CD14-positive monocyte (primary cell): ENCODE measurements around the gene ACSL3. TPM values are rescaled to one million over a fixed set of nuclear protein-coding genes. Genes with fewer than 3 reads are reported as not detected.

Experiments
- DNase-seq, 3 donors: peaks; one replicate each; pipeline ENCODE4 v3.0.0-alpha.2; 2011 to 2022
- H2AFZ ChIP-seq: 2 replicates; pipeline ENCODE4 v1.6.0; 2012; ENCODE audit warnings: mild to moderate bottlenecking, low read depth, low read length, inconsistent platforms; ENCODE audit not compliant: insufficient read depth, poor library complexity, severe bottlenecking
- H3K27ac ChIP-seq, 2 donors: 1 replicate in 1 of 2; 2 replicates in 1 of 2; pipeline ENCODE4 v1.5.1; 2012 to 2013; ENCODE audit warnings: low read length in 2 of 2, control low read depth in 1 of 2, inconsistent platforms in 1 of 2, low read depth in 1 of 2, mild to moderate bottlenecking in 1 of 2
- H3K27me3 ChIP-seq, 2 donors: one replicate each; pipeline versions ENCODE4 v1.6.0 to v1.6.1; 2011 to 2013; ENCODE audit warnings: low read length in 2 of 2; ENCODE audit not compliant: control insufficient read depth in 2 of 2, insufficient read depth in 2 of 2
- H3K36me3 ChIP-seq, 2 donors: replicated peaks in 1 of 2; 1 replicate in 1 of 2; 2 replicates in 1 of 2; pipeline versions ENCODE4 v1.5.1 to v1.6.1; 2012 to 2013; ENCODE audit warnings: low read length in 2 of 2, control low read depth in 1 of 2, inconsistent platforms in 1 of 2, mild to moderate bottlenecking in 1 of 2; ENCODE audit not compliant: insufficient read depth in 2 of 2, control insufficient read depth in 1 of 2
- H3K4me1 ChIP-seq, 2 donors: 1 replicate in 1 of 2; 2 replicates in 1 of 2; pipeline versions ENCODE4 v1.5.1 to v1.6.1; 2012 to 2013; ENCODE audit warnings: low read length in 2 of 2, control low read depth in 1 of 2, inconsistent platforms in 1 of 2, mild to moderate bottlenecking in 1 of 2, moderate library complexity in 1 of 2; ENCODE audit not compliant: insufficient read depth in 2 of 2, control insufficient read depth in 1 of 2
- H3K4me2 ChIP-seq: replicated peaks from 2 replicates; pipeline ENCODE3; 2012; ENCODE audit warnings: low read length, moderate library complexity, mild to moderate bottlenecking; ENCODE audit not compliant: poor library complexity, severe bottlenecking; ENCODE audit errors: extremely low read depth
- H3K4me3 ChIP-seq, 3 experiments: fragments of 200-600 bp in 1 of 3; sonication (generic) in 1 of 3; replicated peaks in 1 of 3; 1 replicate in 2 of 3; 2 replicates in 1 of 3; pipeline ENCODE4 v1.5.1; 2011 to 2013; ENCODE audit warnings: low read length in 3 of 3, mild to moderate bottlenecking in 3 of 3, control low read depth in 2 of 3, low read depth in 2 of 3, inconsistent platforms in 1 of 3, moderate library complexity in 1 of 3
- H3K79me2 ChIP-seq: 2 replicates; pipeline ENCODE4 v1.6.0; 2012; ENCODE audit warnings: mild to moderate bottlenecking, control low read depth, inconsistent platforms, low read length, moderate library complexity; ENCODE audit not compliant: insufficient read depth
- H3K9ac ChIP-seq: 2 replicates; pipeline ENCODE4 v1.6.0; 2017; ENCODE audit warnings: low read length, mild to moderate bottlenecking; ENCODE audit not compliant: insufficient read depth, poor library complexity, severe bottlenecking
- H3K9me3 ChIP-seq, 2 donors: replicated peaks in 1 of 2; 1 replicate in 1 of 2; 2 replicates in 1 of 2; pipeline versions ENCODE4 v1.5.1 to v1.6.1; 2012 to 2013; ENCODE audit warnings: low read length in 2 of 2, control low read depth in 1 of 2; ENCODE audit not compliant: control insufficient read depth in 1 of 2, insufficient read depth in 1 of 2
- H4K20me1 ChIP-seq: 2 replicates; pipeline ENCODE4 v1.6.0; 2012; ENCODE audit warnings: mild to moderate bottlenecking, low read length, control low read depth, moderate library complexity; ENCODE audit not compliant: insufficient read depth
- H3K27ac Mint-ChIP-seq, 7 donors: one replicate each; pipeline ENCODE4 v1.8.0; 2020; ENCODE audit warnings: mild to moderate bottlenecking in 7 of 7, mixed read lengths in 7 of 7, moderate library complexity in 6 of 7, inconsistent platforms in 2 of 7
- H3K27me3 Mint-ChIP-seq, 3 donors: one replicate each; pipeline ENCODE4 v1.8.0; 2021 to 2022; ENCODE audit warnings: low read depth in 3 of 3, mild to moderate bottlenecking in 3 of 3, mixed read lengths in 3 of 3, moderate library complexity in 3 of 3, inconsistent platforms in 1 of 3
- H3K36me3 Mint-ChIP-seq, 2 donors: one replicate each; pipeline ENCODE4 v1.8.0; 2020; ENCODE audit warnings: mixed read lengths in 2 of 2, inconsistent platforms in 1 of 2, mild to moderate bottlenecking in 1 of 2
- H3K4me1 Mint-ChIP-seq: one replicate; pipeline ENCODE4 v1.8.0; 2020; ENCODE audit warnings: mild to moderate bottlenecking, mixed read lengths
- H3K4me3 Mint-ChIP-seq, 2 donors: one replicate each; pipeline ENCODE4 v1.8.0; 2020; ENCODE audit warnings: mild to moderate bottlenecking in 2 of 2, mixed read lengths in 2 of 2, moderate library complexity in 1 of 2
- H3K9me3 Mint-ChIP-seq, 7 donors: one replicate each; pipeline ENCODE4 v1.8.0; 2020 to 2022; ENCODE audit warnings: mixed read lengths in 7 of 7, mild to moderate bottlenecking in 6 of 7, moderate library complexity in 6 of 7, inconsistent platforms in 2 of 7
- WGBS: methylation state at CpG from one replicate; pipeline ENCODE4 v1.1.5; 2013; ENCODE audit warnings: missing lambda C conversion rate; ENCODE audit not compliant: insufficient coverage; 5-methylcytosine and 5-hydroxymethylcytosine counted together
- intact Hi-C, 2 donors: fragments of 100-400 bp; cut with micrococcal nuclease; formaldehyde crosslinking; loops; one replicate each; pipeline versions ENCODE4 v1.15.0 to v1.15.1; 2023
- polyA plus RNA-seq, 3 donors: library from polyadenylated mRNA; depleted of rRNA in 1 of 3; unstranded in 2 of 3; stranded (reverse) in 1 of 3; fragments of 300-500 nt in 2 of 3; fragments of >200 nt in 1 of 3; fragmentation: Illumina TruSeq in 2 of 3; gene quantifications; 1 replicate in 2 of 3; 2 replicates in 1 of 3; pipeline ENCODE4 v1.2.3, GENCODE V29; 2012 to 2021
- TF ChIP-seq, protein P1 (sequence below): fragments of 200-600 bp; IDR thresholded peaks from one replicate; pipeline ENCODE4 v1.8.0; 2022; ENCODE audit warnings: antibody characterized with exemption, mild to moderate bottlenecking

The ACSL3 gene
- polyA plus RNA-seq, 3 donors, result 8.8 to 24.4 (median 19.9) TPM

- intact Hi-C loops, result no loop called here
- H3K27ac Mint-ChIP-seq, result peak overlapping the region in 2 of 7 donors; percentile 62 to 65
Measured at GRCh38 chr2:222922019-222922800, 61.4 kb downstream of the ACSL3 start.

DNA sequence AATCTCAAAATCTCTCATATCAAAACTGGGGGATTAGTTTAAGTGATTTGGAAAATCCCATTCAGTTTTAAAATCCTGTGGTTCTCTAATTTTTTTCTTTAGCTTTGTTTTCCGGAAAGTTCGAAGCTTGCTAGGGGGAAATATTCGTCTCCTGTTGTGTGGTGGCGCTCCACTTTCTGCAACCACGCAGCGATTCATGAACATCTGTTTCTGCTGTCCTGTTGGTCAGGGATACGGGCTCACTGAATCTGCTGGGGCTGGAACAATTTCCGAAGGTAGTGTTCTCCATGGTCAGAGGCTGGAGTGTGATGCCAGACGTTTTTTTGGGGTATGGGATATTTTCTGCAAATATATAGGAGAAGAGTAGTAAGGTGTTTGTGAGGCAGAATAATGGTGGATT, 66.1 kb downstream of the ACSL3 start:
- intact Hi-C loops, result no loop called here
- H3K9ac ChIP-seq, result no peak overlapping the region
- no peak overlapping the region for H3K4me3 ChIP-seq
- no peaks in the 10 kb centered on the region for H3K27me3 ChIP-seq
- no peaks in the 10 kb centered on the region for H3K79me2 ChIP-seq
- H3K9me3 ChIP-seq, result no peaks in the 10 kb centered on the region
- H3K27me3 Mint-ChIP-seq, result no peaks in the 10 kb centered on the region
- no peak overlapping the region for H3K4me3 Mint-ChIP-seq
- H4K20me1 ChIP-seq, result no peaks in the 10 kb centered on the region
- H3K27ac ChIP-seq, result no peak overlapping the region
- no peak for DNase-seq
- H3K36me3 ChIP-seq, result peaks cover 58 to 82% of the 10 kb centered on the region in 2 donors
- no peaks in the 10 kb centered on the region for H3K9me3 Mint-ChIP-seq
- H3K4me1 Mint-ChIP-seq, result peaks cover 6% of the 10 kb centered on the region
- TF ChIP-seq, protein P1, sequence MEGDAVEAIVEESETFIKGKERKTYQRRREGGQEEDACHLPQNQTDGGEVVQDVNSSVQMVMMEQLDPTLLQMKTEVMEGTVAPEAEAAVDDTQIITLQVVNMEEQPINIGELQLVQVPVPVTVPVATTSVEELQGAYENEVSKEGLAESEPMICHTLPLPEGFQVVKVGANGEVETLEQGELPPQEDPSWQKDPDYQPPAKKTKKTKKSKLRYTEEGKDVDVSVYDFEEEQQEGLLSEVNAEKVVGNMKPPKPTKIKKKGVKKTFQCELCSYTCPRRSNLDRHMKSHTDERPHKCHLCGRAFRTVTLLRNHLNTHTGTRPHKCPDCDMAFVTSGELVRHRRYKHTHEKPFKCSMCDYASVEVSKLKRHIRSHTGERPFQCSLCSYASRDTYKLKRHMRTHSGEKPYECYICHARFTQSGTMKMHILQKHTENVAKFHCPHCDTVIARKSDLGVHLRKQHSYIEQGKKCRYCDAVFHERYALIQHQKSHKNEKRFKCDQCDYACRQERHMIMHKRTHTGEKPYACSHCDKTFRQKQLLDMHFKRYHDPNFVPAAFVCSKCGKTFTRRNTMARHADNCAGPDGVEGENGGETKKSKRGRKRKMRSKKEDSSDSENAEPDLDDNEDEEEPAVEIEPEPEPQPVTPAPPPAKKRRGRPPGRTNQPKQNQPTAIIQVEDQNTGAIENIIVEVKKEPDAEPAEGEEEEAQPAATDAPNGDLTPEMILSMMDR, result no peak
- H3K4me2 ChIP-seq, result no peak overlapping the region
- H3K36me3 Mint-ChIP-seq, result peaks cover 66 to 75% of the 10 kb centered on the region in 2 donors
- 100% methylated on average over 5 of the region's 9 CpGs for WGBS
- H3K27ac Mint-ChIP-seq, result peak overlapping the region in 1 of 7 donors; percentile 24
- peaks cover 0 to 8% of the 10 kb centered on the region in 2 donors for H3K4me1 ChIP-seq
- no peak overlapping the region for H2AFZ ChIP-seq

More at GRCh38 chr2:222922019-222922800, 61.4 kb downstream of the ACSL3 start:
- WGBS, result 100% methylated on average over 5 of the region's 8 CpGs
- Histone ChIP-seq H3K4me1 (no peaks in the 10 kb centered on the region), H3K27ac (no peak overlapping the region), H3K4me2 (no peak overlapping the region), H3K4me3 (no peak overlapping the region), H4K20me1 (no peaks in the 10 kb centered on the region), H2AFZ (no peak overlapping the region), H3K9me3 (no peaks in the 10 kb centered on the region), H3K36me3 (peaks cover 64 to 88% of the 10 kb centered on the region in 2 donors), H3K79me2 (no peaks in the 10 kb centered on the region), H3K27me3 (no peaks in the 10 kb centered on the region), H3K9ac (no peak overlapping the region)
- DNase-seq, result no peak
- no peaks in the 10 kb centered on the region for H3K27me3 Mint-ChIP-seq
- no peaks in the 10 kb centered on the region for H3K4me1 Mint-ChIP-seq
- no peak overlapping the region for H3K4me3 Mint-ChIP-seq
- no peaks in the 10 kb centered on the region for H3K9me3 Mint-ChIP-seq
- TF ChIP-seq, protein P1, result no peak
- H3K36me3 Mint-ChIP-seq, result peaks cover 73 to 74% of the 10 kb centered on the region in 2 donors
